PC-3 (cell line): ENCODE data around the gene OR2C3.

Experiments used
- EZH2 ChIP-seq: fragments of 300-600 bp; sonication (generic); IDR thresholded peaks from one replicate; pipeline ENCODE4 v1.6.1; 2017; ENCODE audit warnings: antibody characterized with exemption, mild to moderate bottlenecking, low read length; ENCODE audit not compliant: unreplicated experiment
- EZH2phosphoT487 ChIP-seq: fragments of 300-600 bp; sonication (generic); IDR thresholded peaks from 2 replicates; pipeline ENCODE4 v1.6.1; 2018; ENCODE audit warnings: mild to moderate bottlenecking, antibody characterized with exemption, low read length, borderline replicate concordance
- TF ChIP-seq, protein P1 (sequence below): fragments of 300-600 bp; sonication (generic); conservative IDR thresholded peaks from 2 replicates; pipeline ENCODE4 v1.5.1; 2017; ENCODE audit warnings: antibody characterized with exemption, low read depth, mild to moderate bottlenecking, low read length

DNA sequence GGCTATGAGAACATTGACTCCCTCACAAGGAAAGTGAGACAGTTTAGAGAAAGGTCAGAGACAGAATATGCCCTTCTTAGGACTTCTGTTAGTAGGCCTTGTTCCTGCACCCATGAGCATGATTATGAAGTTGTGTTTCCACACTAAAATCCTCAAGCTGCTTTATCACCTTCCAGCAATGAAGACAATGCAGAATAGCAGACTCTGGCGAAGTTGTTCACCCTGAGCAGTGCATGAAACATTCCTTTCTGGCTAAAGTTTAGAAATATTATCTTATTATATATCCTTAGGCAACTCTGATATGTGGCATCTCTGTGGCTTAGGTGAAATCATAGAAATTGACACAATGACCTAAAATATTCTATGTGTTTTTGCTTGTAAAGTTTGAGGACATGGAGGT lies 38.0 kb upstream of the OR2C3 start:
- TF ChIP-seq, protein P1, sequence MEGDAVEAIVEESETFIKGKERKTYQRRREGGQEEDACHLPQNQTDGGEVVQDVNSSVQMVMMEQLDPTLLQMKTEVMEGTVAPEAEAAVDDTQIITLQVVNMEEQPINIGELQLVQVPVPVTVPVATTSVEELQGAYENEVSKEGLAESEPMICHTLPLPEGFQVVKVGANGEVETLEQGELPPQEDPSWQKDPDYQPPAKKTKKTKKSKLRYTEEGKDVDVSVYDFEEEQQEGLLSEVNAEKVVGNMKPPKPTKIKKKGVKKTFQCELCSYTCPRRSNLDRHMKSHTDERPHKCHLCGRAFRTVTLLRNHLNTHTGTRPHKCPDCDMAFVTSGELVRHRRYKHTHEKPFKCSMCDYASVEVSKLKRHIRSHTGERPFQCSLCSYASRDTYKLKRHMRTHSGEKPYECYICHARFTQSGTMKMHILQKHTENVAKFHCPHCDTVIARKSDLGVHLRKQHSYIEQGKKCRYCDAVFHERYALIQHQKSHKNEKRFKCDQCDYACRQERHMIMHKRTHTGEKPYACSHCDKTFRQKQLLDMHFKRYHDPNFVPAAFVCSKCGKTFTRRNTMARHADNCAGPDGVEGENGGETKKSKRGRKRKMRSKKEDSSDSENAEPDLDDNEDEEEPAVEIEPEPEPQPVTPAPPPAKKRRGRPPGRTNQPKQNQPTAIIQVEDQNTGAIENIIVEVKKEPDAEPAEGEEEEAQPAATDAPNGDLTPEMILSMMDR, result no peak
- TF ChIP-seq EZH2, result no peak
- no peak for TF ChIP-seq EZH2phosphoT487
